HepG2 (cell line): ENCODE data around the gene VASN. TPM values are rescaled to one million over a fixed set of nuclear protein-coding genes. Genes with fewer than 3 reads are reported as not detected.

Source experiments
- AGO1 ChIP-seq: fragments of 200-400 bp; formaldehyde crosslinking; IDR thresholded peaks from 2 replicates; pipeline ENCODE4 v1.6.1; 2017; ENCODE audit warnings: mild to moderate bottlenecking, low read depth, low read length, moderate library complexity; ENCODE audit not compliant: poor library complexity, severe bottlenecking
- ERF ChIP-seq: IDR thresholded peaks from 2 replicates; pipeline ENCODE4 v1.6.1; 2018; ENCODE audit warnings: missing biosample characterization, missing genetic modification reagents
- ESRRA ChIP-seq: sonication (generic); formaldehyde crosslinking; IDR thresholded peaks from 2 replicates; pipeline ENCODE4 v1.5.1; 2020; ENCODE audit warnings: mild to moderate bottlenecking, low read depth, missing genetic modification reagents
- HMG20A ChIP-seq: IDR thresholded peaks from 2 replicates; pipeline ENCODE4 v1.6.1; 2016; ENCODE audit warnings: borderline replicate concordance
- KAT8 ChIP-seq: IDR thresholded peaks from 2 replicates; pipeline ENCODE4 v1.6.1; 2016; ENCODE audit warnings: missing genetic modification reagents, missing compliant biosample characterization
- KMT2B ChIP-seq: IDR thresholded peaks from 2 replicates; pipeline ENCODE4 v1.6.1; 2016; ENCODE audit warnings: missing genetic modification reagents, missing compliant biosample characterization
- MED1 ChIP-seq: sonication (generic); formaldehyde crosslinking; IDR thresholded peaks from 2 replicates; pipeline ENCODE4 v1.4.0; 2020; ENCODE audit warnings: missing genetic modification reagents
- NR2C2 ChIP-seq: sonication (generic); formaldehyde crosslinking; IDR thresholded peaks from 2 replicates; pipeline ENCODE4 v1.4.0; 2020; ENCODE audit warnings: missing genetic modification reagents, mild to moderate bottlenecking, moderate library complexity, borderline replicate concordance
- PAXIP1 ChIP-seq: sonication (generic); formaldehyde crosslinking; conservative IDR thresholded peaks from 2 replicates; pipeline ENCODE4 v1.4.0; 2020; ENCODE audit warnings: mild to moderate bottlenecking, missing genetic modification reagents, moderate library complexity
- PHF8 ChIP-seq: sonication (generic); formaldehyde crosslinking; IDR thresholded peaks from 2 replicates; pipeline ENCODE4 v1.5.0; 2020; ENCODE audit warnings: missing genetic modification reagents
- SNAPC5 ChIP-seq: sonication (generic); formaldehyde crosslinking; IDR thresholded peaks from 2 replicates; pipeline ENCODE4 v1.8.1; 2023; ENCODE audit warnings: mild to moderate bottlenecking, missing genetic modification reagents, borderline replicate concordance
- THAP8 ChIP-seq: sonication (generic); formaldehyde crosslinking; IDR thresholded peaks from 2 replicates; pipeline ENCODE4 v1.5.1; 2020; ENCODE audit warnings: missing genetic modification reagents, mild to moderate bottlenecking, borderline replicate concordance
- YY1 ChIP-seq: IDR thresholded peaks from 2 replicates; pipeline ENCODE4 v1.6.1; 2011; ENCODE audit warnings: low read length, low read depth, moderate library complexity, mild to moderate bottlenecking; ENCODE audit not compliant: insufficient read depth, insufficient replicate concordance
- ZBED4 ChIP-seq: sonication (generic); formaldehyde crosslinking; IDR thresholded peaks from 2 replicates; pipeline ENCODE4 v1.4.0; 2020; ENCODE audit warnings: missing genetic modification reagents, borderline replicate concordance
- ZFY ChIP-seq: sonication (generic); formaldehyde crosslinking; IDR thresholded peaks from 2 replicates; pipeline ENCODE4 v1.4.0; 2020; ENCODE audit warnings: missing genetic modification reagents
- ZNF10 ChIP-seq: sonication (generic); formaldehyde crosslinking; IDR thresholded peaks from 2 replicates; pipeline ENCODE4 v1.4.0; 2020; ENCODE audit warnings: mild to moderate bottlenecking, low read depth, missing genetic modification reagents, borderline replicate concordance
- ZNF160 ChIP-seq: sonication (generic); formaldehyde crosslinking; IDR thresholded peaks from 2 replicates; pipeline ENCODE4 v1.8.0; 2022; ENCODE audit warnings: mild to moderate bottlenecking, inconsistent platforms, missing genetic modification reagents
- ZNF451 ChIP-seq: sonication (generic); formaldehyde crosslinking; IDR thresholded peaks from 2 replicates; pipeline ENCODE4 v1.5.0; 2020; ENCODE audit warnings: mild to moderate bottlenecking, missing genetic modification reagents
- ZNF460 ChIP-seq: sonication (generic); formaldehyde crosslinking; IDR thresholded peaks from 2 replicates; pipeline ENCODE4 v1.5.1; 2020; ENCODE audit warnings: missing genetic modification reagents, mild to moderate bottlenecking, borderline replicate concordance
- ZNF468 ChIP-seq: sonication (generic); formaldehyde crosslinking; IDR thresholded peaks from 2 replicates; pipeline ENCODE4 v1.8.0; 2022; ENCODE audit warnings: mild to moderate bottlenecking, moderate library complexity, missing genetic modification reagents
- ZNF577 ChIP-seq: sonication (generic); formaldehyde crosslinking; IDR thresholded peaks from 2 replicates; pipeline ENCODE4 v1.4.0; 2020; ENCODE audit warnings: mild to moderate bottlenecking, low read depth, missing genetic modification reagents, borderline replicate concordance
- polyA plus RNA-seq, 8 experiments: library from polyadenylated mRNA; depleted of rRNA in 3 of 8; stranded (reverse) in 7 of 8; unstranded in 1 of 8; fragments of >200 nt; fragmentation: Illumina TruSeq in 4 of 8; extraction: Trizol in 4 of 8; gene quantifications; 2 replicates each; pipeline versions ENCODE4 v1.2.1 to v1.2.3, GENCODE V29; 2011 to 2016; ENCODE audit warnings: low read depth in 4 of 8, missing spikeins in 1 of 8, mixed read lengths in 1 of 8; ENCODE audit not compliant: insufficient read depth in 1 of 8
- total RNA-seq, 5 experiments: library from RNA; depleted of rRNA; stranded (reverse); fragments of >200 nt; fragmentation: Illumina TruSeq; extraction: Trizol; gene quantifications; 2 replicates each; pipeline ENCODE4 v1.2.3, GENCODE V29; 2016; ENCODE audit warnings: low read depth in 1 of 5

The VASN gene
- total and polyA plus RNA-seq, 2 of the 13 experiments (the other 11 are each of a cell fraction or from before 2014, with no cell fraction given), result 8.4 to 18.2 TPM

- TF ChIP-seq ZNF577 (CRISPR knock-in tag) (no peak), HMG20A (CRISPR knock-in tag) (no peak), KMT2B (no peak), ZNF451 (peak; percentile 38; the same call in 1 of the 2 replicates), NR2C2 (CRISPR knock-in tag) (peak; percentile 98), PAXIP1 (CRISPR knock-in tag) (peak; percentile 55; the same call in 1 of the 2 replicates), AGO1 (peak; percentile 21), ZBED4 (CRISPR knock-in tag) (no peak), PHF8 (CRISPR knock-in tag) (peak; percentile 75), KAT8 (peak; percentile 72; the same call in 1 of the 2 replicates), ZNF460 (CRISPR knock-in tag) (0 out of 2 replicates have a peak, but pooled peaks have one; percentile 34), ERF (CRISPR knock-in tag) (peak; percentile 44), SNAPC5 (CRISPR knock-in tag) (no peak), MED1 (CRISPR knock-in tag) (peak; percentile 11; the same call in 1 of the 2 replicates), ZFY (CRISPR knock-in tag) (peak; percentile 85), ZNF468 (CRISPR knock-in tag) (no peak), YY1 (peak; percentile 62), THAP8 (CRISPR knock-in tag) (no peak), ZNF160 (no peak), ESRRA (CRISPR knock-in tag) (peak; percentile 76; the same call in 1 of the 2 replicates), ZNF10 (CRISPR knock-in tag) (no peak)
Observed at GRCh38 chr16:4350787-4351659, 20.6 kb upstream of the VASN start, which contains the start of gene PAM16 (continued).
